ENCODE results near the gene FKBP15. TPM values are rescaled to one million over a fixed set of nuclear protein-coding genes. Genes with fewer than 3 reads are reported as not detected.

Gene FKBP15
- total and polyA plus RNA-seq, 2 of the 4 experiments (the other 2 are of a cell fraction): 20.4 to 25.5 TPM

DNA sequence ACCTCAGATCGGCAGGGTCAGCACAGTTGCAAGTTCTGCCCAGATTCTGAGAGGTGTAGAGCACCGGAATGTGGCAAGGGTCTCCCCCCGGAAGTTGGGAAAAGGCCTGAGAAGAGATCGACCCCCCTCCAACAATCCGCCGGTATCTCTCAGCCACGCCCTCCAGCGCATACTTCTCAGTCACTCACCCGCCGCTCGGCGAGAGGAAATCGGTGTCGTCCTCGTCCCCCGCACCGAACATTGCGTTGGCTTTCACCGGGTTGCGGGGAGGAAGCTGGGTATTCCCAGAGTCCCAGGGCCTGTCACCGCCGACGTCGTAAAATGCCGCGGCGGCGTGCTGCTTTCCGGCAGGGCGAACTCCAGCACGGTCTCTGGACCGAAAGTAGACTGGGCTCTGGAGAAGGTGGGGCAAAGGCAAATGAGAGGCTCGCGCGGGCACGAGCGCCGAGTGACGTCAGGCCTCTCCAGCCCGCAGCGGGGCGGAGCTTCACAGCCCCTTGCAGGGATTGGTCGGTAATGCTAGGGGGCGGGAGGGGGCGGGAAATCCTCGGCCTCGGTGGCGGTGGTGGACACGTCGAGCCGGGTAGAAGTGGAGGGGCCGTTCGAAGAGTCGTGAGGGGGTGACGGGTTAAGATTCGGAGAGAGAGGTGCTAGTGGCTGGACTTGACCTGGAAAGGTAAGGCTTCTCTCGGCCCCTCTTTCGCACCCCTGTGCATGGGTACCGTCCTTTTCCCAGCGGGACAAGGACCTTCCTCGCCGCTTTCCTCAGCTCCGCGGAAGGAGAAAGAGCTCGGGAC lies at the start of gene FKBP15, which contains the start of gene SLC31A1 (continued):
- no peak for TF ChIP-seq NFE2L2 (IDR thresholded peaks at IDR 0.05; ENCODE audit: low read depth, low read length)
- peak; percentile 95 for TF ChIP-seq POLR2A (IDR thresholded peaks at IDR 0.05; ENCODE audit: low read depth, low read length)
- TF ChIP-seq, protein P1, sequence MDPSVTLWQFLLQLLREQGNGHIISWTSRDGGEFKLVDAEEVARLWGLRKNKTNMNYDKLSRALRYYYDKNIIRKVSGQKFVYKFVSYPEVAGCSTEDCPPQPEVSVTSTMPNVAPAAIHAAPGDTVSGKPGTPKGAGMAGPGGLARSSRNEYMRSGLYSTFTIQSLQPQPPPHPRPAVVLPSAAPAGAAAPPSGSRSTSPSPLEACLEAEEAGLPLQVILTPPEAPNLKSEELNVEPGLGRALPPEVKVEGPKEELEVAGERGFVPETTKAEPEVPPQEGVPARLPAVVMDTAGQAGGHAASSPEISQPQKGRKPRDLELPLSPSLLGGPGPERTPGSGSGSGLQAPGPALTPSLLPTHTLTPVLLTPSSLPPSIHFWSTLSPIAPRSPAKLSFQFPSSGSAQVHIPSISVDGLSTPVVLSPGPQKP (IDR thresholded peaks at IDR 0.05; ENCODE audit: borderline replicate concordance, low read depth, low read length): no peak
- no peak for TF ChIP-seq FOS (IDR thresholded peaks at IDR 0.05; ENCODE audit: low read depth, low read length)

DNA sequence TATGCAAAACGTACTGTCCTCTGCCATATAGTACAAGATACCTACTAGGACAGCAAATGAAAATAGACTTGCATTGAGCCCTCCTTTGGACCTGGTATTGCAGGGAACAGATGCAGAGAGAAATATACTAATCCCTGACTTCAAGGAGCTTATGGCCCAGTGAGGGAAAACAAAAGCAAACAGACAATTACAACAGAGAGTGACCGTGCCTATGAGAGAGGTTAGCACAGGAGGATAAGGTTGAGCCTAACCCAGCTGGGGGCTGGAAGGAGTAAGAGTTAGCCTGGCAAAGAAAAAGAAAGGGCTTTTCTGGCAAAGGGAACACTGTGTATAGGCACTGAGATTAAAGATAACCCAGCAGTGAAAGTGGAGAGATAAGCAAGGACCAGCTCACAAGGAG lies 48.8 kb upstream of the FKBP15 start:
- ChIA-PET POLR2A (ENCODE audit: unreplicated experiment) (no interaction called here), CTCF (no interaction called here)
- intact Hi-C loops (cut with micrococcal nuclease): loop anchor here (5.0 to 10.0 kb wide), 3 partner anchors 75 to 385 kb away; no protein-coding TSS in a partner anchor
- Histone ChIP-seq H3K18ac (ENCODE audit: low read depth, low read length) (no peak overlapping the region), H3K9ac (ENCODE audit: low read depth, low read length) (no peak overlapping the region), H2AK9ac (replicated peaks; ENCODE audit: low read depth, low read length, poor library complexity) (no peak overlapping the region), H3K79me1 (ENCODE audit: low read depth in 1 of 2, low read length in 2 of 2) (peaks cover 6 to 23% of the 10 kb centered on the region in 2 experiments; a peak in 3 of 4 replicates), H3K23ac (ENCODE audit: low read depth, low read length) (no peak overlapping the region), H3K14ac (replicated peaks; ENCODE audit: low read depth, low read length) (no peak overlapping the region), H4K20me1 (ENCODE audit: insufficient read depth, low read length) (no peaks in the 10 kb centered on the region), H3K4me1 (ENCODE audit: control insufficient read depth, insufficient read depth, low read length) (no peaks in the 10 kb centered on the region), H3K4ac (ENCODE audit: low read depth, low read length) (no peak overlapping the region), H3K27ac (ENCODE audit: insufficient read depth, low read length) (no peak overlapping the region), H3K36me3 (ENCODE audit: control insufficient read depth, insufficient read depth, low read length) (peaks cover 30% of the 10 kb centered on the region), H2BK20ac (ENCODE audit: low read depth, low read length) (no peak overlapping the region), H2BK120ac (ENCODE audit: low read depth, low read length) (no peak overlapping the region), H4K91ac (ENCODE audit: insufficient read depth, low read depth, low read length) (no peak overlapping the region), H4K5ac (ENCODE audit: low read depth, low read length) (no peak overlapping the region), H3K56ac (ENCODE audit: extremely low read depth, insufficient read depth, low read length) (no peak overlapping the region), H4K8ac (ENCODE audit: low read depth in 2 of 2, low read length in 2 of 2) (no peak overlapping the region), H2AFZ (replicated peaks; ENCODE audit: low read length, poor library complexity) (no peak overlapping the region), H2AK5ac (ENCODE audit: low read depth, low read length) (no peak overlapping the region), H3K4me3 (ENCODE audit: insufficient read depth, low read depth, low read length) (no peak overlapping the region), H3K9me1 (ENCODE audit: insufficient read depth, low read length) (no peaks in the 10 kb centered on the region), H3K4me2 (ENCODE audit: low read depth, low read length) (no peak overlapping the region), H3K27me3 (ENCODE audit: control insufficient read depth, insufficient read depth, low read length) (no peaks in the 10 kb centered on the region), H2BK5ac (ENCODE audit: low read depth, low read length, poor library complexity, severe bottlenecking) (no peak overlapping the region), H2BK15ac (ENCODE audit: low read depth, low read length) (no peak overlapping the region), H3K9me3 (ENCODE audit: control insufficient read depth, insufficient read depth, low read length) (no peaks in the 10 kb centered on the region)
- ATAC-seq (ENCODE audit: low read depth) (no peak), DNase-seq (no peak)
- dilution Hi-C loops (cut with HindIII; ENCODE audit: low sequenced_read_pairs, unreplicated experiment): no loop called here
- BruUV-seq (replicated peaks): no TSS peak
- in situ Hi-C loops (cut with MboI; ENCODE audit: low sequenced_read_pairs): no loop called here
- no CpG with 5 or more reads among the region's 2 CpGs for WGBS, 2 experiments (ENCODE audit: extremely low coverage in 2 of 2, insufficient read length in 1 of 2)
- TF ChIP-seq RFX5 (IDR thresholded peaks at IDR 0.05; ENCODE audit: low read depth, low read length) (no peak), CEBPB (IDR thresholded peaks at IDR 0.05; ENCODE audit: low read depth, low read length) (no peak), POLR2A (IDR thresholded peaks at IDR 0.05; ENCODE audit: low read depth, low read length) (no peak), BHLHE40 (IDR thresholded peaks at IDR 0.05; ENCODE audit: low read depth, low read length) (no peak), FOS (IDR thresholded peaks at IDR 0.05; ENCODE audit: low read depth, low read length) (no peak), SMC3 (IDR thresholded peaks at IDR 0.05; ENCODE audit: low read depth, low read length) (no peak), CHD1 (IDR thresholded peaks at IDR 0.05; ENCODE audit: low read depth, low read length) (no peak), MXI1 (IDR thresholded peaks at IDR 0.05; ENCODE audit: borderline replicate concordance, low read depth, low read length) (no peak), NFE2L2 (IDR thresholded peaks at IDR 0.05; ENCODE audit: low read depth, low read length) (no peak), MAZ (IDR thresholded peaks at IDR 0.05; ENCODE audit: borderline replicate concordance, low read depth, low read length) (no peak)
- TF ChIP-seq, protein P2, sequence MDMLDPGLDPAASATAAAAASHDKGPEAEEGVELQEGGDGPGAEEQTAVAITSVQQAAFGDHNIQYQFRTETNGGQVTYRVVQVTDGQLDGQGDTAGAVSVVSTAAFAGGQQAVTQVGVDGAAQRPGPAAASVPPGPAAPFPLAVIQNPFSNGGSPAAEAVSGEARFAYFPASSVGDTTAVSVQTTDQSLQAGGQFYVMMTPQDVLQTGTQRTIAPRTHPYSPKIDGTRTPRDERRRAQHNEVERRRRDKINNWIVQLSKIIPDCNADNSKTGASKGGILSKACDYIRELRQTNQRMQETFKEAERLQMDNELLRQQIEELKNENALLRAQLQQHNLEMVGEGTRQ (IDR thresholded peaks at IDR 0.05; ENCODE audit: low read depth, low read length): no peak

Data from IMR-90 (cell line).